HG03045 (cell line): ENCODE results near the gene CHPT1.
A peak's percentile ranks its signal among the peaks of the same experiment; 100 is the strongest.
"Not testable (repeated sequence)": the region's sequence is repeated elsewhere in the genome, so short reads cannot be mapped to it uniquely, and the experiment has no call there.

Experiments used
- ATAC-seq: cut with Tn5 transposase; IDR thresholded peaks from one replicate; pipeline ENCODE4 v1.9.1; 2021; ENCODE audit warnings: mild to moderate bottlenecking, moderate library complexity; ENCODE audit not compliant: unreplicated experiment

CHPT1 gene

DNA sequence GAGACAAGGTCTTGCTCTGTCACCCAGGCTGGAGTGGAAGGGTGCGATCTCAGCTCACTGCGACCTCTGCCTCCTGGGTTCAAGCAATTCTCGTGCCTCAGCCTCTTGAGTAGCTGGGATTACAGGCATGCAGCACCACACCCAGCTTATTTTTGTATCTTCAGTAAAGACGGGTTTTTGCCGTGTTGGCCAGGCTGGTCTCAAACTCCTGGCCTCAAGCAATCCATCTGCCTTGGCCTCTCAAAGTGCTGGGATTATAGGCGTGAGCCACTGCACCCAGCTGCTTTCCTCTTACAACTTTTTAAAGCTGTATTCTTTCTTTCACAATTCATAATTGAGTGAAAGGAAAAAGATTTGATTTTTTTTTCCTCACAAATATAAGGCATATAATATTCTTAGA, 15.8 kb upstream of the CHPT1 start:
- not testable (repeated sequence) for ATAC-seq

DNA sequence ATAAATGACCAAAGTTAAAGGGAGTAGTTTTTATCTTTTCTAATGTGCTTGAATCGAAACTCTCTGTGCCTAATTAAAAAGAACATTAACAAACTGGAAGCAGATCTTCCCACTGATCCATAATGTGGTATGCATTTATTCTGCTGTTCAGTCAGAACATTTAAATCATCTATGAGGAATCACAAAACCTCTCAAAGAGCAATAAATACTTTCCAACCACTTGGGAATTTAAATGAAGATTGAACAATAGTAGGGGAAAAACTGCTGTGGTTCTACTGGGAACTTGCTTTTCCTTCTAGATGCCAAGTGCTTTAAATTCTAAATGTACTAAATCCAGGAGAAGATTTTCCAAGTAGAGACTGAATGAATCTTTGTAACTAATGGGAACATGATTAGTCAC, 12.3 kb upstream of the CHPT1 start:
- no peak for ATAC-seq

DNA sequence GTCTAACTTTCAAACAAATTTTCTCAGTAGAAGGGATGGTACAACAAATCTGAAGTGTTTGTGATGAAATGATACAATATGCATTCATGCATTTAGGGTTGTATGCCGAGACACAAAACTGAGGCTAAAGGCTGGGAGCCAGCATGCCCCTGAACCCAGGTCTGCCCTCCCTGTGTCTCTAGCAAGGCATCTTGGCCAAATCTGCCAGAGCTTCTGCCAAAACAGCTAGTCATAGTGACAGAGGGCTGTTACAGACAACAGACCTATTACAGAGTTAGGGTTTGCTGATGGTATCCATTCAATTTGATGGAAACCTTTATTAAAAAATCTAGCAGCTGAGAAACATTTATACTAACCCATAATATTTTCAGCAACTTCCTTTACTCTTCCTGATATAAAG, 11.3 kb upstream of the CHPT1 start:
- ATAC-seq: no peak

DNA sequence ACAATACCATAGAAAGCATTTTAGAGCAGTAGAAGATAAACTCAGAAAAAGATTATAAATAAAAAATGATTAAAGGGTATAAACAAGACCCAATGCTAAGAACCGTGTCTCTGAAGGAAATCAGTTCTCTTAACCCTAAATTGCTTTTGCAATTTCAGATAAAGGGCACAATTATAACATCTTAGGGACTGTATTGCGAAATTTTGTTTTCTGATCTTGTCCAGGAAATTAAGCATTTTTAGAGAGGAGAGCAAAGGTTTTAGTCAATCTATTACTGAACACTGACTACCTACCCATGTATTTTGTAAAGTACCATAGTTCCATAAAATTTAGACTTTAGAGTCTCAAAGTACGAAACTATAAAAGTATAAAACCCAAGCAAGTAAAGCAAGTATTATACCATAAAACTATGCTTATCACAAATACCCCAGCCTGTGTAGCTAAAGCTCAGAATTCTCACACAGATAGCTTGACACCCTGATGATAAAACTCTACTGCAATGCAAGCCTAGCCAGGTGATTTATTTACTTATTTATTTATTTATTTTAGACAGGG, 6.8 kb upstream of the CHPT1 start:
- no peak for ATAC-seq

DNA sequence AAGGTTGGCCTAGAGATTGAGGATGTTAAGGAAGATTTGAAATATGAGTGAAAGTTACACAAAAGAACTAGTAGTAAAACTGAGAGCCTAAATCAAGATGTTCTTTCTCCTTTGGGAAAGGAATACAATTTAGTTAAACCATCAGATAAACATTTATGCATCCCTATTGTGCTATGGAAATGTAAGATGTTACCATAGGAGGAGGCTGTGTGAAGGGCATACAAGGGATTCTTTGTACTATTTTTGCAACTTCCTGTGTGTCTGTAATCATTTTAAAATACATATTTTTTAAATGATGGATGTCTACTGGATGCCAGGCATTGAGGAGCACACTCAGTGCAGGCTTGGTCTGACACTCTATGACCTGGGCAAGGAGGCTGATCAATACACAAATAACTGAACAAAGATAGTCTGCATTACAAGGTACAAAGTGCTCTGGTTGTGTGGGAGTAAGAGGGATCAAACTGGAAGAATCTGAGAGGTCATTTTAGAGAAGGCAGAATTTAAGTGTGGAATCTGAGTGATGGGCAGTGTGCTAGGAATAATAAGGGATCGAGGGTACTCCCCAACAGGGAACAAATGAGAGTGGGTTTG, 5.8 kb upstream of the CHPT1 start:
- no peak for ATAC-seq

DNA sequence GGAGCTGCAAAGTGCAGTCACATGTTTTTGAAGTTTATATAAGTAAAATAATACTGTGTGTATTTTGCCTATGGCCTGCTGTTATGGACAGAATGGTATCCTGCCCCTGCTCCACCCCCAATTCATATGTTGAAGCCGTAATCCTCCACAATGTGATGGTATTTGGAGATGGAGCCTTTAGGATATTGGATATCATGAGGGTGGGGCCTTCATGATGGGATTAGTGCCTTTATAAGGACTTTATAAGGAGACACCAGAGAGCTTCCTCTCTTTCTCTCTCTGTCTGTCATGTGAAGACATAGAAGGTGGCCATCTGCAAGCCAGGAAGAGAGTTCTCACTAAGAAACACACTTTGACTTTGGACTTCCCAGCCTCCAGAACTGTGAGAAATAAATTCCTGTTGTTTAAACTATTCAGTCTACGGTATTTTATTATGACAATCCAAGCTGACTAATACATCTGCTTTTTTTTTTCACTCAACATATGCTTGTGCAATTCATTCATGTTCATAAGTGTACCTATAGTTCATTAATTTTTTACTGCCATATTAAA, 3.1 kb upstream of the CHPT1 start:
- ATAC-seq: no peak

DNA sequence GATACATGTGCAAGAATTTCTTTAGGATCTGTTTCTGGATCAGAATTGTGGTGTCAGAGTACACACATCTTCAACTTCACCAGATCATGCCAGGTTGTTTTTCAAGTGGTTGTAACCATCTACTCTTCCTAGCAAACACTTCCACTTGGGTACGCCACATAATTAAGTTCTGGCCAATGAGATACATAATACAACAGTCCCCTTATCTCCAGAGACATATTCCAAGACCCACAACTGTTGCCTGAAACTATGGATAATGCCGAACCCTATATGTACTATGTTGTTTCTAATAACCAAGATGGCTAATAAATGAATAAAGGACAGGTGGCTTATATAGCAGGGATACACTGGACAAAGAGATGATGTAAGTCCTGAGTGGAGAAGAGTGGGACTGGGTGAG, 2.5 kb upstream of the CHPT1 start:
- ATAC-seq: no peak

DNA sequence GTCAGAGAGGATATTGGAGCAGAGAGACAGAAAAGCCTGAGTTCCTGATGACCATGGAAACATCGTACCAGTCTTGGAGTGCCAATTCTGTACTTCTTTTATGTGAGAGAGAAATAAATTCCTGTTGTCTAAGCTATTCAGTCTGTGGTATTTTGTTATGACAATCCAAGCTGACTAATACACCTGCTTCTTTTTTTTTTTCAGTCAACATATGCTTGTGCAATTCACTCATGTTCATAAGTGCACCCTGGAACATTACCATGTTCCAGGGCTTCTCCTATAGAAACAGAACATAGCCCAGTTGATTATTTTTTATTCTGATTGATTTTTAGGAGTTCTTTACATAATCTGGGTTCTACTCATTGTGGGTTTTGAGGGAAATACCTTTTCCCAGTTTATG, 1.7 kb upstream of the CHPT1 start:
- ATAC-seq: no peak

DNA sequence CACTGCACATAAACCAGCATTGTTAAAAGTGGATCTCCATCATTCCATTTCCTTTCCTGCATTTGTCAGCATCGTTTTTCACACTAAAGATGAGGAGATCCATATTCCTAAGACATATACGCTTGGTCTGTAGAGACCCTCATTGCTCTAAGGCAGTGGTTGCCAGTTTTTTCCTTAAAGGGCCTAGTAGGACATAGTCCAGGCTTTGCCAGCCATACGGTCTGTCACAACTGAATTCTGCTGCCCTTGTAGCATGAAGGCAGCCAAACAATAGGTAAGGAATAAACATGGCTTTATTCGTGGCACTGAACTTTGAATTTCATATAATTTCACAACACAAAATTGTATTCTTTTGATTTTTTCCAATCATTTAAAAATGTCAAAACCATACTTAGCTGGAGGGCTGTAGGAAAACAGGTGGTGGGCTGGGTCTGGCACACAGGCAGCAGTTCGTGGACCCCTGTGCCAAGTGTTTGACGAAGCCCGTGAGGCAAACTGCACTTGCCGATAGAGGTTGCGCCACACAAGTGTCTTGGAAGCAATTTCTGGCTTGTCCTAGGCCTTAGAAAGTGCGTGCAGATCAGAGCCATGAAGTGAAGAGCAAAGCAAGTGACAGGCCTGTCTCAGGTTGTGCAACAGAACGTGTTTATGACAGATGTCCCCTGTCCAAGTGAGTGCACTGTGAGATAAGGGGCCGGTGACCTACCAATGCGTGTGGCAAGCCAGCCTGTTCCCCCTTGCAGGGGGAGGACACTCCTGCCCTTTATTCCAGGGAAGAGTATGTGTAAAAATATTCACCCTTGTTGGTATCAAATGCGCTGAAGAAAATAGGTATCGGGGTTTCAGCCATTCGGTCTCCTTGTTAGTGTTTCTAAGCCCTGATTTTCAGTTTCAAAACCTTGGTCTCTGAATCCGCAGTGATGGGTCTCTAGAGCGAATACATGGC, 916 bp upstream of the CHPT1 start:
- ATAC-seq: peak; percentile 40

DNA sequence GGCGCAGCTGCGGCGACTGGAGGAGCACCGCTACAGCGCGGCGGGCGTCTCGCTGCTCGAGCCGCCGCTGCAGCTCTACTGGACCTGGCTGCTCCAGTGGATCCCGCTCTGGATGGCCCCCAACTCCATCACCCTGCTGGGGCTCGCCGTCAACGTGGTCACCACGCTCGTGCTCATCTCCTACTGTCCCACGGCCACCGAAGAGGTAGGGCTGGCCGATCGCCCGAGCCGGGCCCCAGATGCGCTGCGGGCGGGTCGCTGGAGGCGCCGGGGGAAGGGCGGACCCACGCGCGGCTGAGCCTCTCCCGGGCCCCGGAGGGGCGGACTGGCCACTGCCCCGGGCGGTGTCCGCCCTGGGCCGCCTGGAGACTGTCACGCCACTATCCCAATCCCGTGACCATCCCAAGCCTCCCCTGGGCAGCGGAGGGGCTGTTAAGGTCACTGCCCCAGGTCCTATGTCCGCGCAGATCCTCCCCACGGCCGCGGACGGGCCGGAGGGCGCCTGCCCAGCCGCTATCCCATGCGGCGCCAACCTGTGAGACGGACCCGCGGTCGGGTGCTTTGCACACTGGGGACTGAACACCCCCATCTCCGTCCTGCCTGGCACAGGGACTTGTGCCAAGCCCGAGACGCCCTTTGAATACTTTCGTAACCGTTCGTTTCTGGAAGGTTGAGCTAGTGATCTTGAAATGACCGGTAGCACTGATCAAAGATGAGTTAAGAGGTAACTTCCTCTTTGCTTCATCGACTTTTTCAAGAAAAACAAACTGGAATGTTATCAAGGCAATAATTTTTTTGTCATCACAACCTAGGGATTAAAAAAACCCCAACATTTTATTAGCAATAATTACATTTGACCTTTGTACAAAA, 725 bp downstream of the CHPT1 start:
- ATAC-seq: peak; percentile 41

DNA sequence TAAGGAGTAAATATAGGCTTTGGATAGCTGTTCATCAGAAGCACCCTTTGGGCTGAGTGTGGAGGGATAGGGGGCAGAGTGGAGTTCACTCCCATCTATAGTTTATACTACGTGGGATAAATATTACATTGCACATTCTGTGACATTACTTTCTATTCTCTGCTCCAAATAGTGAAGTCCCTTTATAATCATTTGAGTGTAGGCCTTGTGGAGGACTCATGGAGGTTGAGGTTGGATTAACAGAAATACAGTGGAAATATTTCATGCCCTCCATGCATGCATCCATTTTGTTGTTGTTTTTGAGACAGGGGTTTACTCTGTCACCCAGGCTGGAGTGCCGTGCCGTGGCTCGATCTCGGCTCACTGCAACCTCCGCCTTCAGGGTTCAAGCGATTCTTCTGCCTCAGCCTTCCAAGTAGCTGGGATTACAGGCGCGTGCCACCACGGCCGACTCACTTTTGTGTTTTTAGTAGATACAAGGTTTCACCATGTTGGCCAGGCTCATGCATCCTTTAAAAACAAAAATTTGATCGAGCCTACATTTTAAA, 1.4 kb downstream of the CHPT1 start:
- no peak for ATAC-seq

DNA sequence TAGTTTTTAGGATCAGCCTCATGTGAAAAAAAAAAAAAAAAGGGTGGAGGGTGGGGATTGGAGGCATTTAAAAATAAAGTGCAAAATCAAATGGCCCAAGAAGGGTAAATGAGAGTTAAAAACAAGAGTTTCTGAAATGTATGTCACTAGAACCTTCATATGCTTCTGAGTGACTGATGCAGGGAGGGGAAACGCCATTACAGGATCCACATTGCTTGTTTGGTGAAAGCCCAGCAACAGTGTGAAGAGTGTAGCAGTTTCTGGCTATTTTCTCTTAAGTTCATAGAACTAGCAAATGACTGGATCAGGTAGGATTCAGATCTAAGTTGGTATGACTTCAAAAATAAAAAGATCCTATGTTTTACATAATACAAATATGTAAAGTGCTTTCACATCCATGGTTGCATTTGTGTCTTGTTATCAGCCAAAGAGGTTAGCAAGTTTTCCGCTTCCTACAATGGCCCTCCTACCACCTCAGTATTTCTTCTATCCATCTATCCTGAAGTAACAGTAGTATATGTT, 2.9 kb downstream of the CHPT1 start:
- no peak for ATAC-seq

DNA sequence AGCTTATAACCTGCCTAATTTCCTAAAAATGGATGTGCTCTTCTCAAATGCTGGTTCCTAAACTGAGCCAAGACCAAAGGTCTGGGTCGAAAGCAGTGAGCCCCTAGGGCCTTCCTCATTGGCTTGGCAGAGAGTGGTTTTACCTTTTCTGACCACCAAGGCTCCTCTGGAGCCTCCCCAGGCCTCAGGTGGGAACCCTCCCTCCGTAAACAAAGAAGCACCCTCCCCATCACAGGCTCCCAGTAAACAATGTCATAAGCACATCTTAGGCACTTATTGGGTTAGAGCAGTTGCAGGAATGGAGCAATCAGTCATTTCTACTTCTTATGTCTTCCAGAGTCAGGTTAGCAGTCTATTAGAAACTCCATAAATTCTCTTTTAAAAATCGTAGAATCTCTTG, 6.0 kb downstream of the CHPT1 start:
- no peak for ATAC-seq

DNA sequence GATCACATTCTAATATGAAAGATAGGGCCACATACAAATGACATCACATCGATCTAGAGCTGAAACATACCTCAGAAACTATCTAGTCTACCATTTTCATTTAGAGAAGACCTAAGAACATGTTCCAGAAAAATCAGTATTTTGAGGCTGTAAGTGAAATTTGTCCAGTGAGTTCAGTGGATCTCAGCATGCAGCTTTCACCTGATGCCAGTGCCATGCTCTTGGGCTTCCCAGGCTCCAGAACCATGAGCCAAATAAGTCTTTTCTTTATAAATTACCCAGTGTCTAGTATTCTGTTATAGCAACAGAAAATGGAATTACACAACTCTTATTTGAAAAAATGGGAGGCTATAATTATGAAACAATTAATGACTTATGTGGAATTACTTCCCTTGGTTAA, 9.0 kb downstream of the CHPT1 start:
- ATAC-seq: no peak

DNA sequence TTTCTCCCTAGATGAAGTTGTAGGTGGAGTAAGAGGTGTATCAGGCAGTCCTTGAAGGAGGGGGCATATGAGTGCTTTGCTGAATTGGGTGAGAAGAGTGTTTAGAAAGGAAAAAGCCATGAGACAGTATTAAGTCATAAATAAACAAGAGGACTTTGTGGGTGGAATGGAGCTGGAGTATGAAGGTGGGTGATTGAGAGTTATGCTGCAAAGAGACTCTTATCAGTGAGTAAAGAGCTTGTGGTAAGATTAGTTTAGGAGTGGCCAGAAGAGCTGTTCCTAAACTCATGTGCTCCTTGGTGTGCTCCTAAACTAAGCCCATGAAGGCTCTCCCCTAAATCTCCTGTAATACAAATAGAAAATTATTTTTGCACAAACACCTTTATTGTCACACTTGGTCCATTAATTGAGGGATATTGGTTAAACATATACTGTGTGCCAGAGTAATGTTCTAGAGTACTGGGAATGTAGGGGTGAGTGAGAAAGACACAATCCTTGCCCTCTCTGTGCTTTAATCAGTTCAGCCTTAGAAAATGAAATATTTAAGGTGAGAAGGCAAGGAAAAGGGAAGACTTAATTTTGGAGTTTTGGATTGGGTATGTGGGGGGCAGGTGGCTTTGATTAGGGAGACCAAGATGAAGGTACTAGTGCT, 9.8 kb downstream of the CHPT1 start:
- no peak for ATAC-seq

DNA sequence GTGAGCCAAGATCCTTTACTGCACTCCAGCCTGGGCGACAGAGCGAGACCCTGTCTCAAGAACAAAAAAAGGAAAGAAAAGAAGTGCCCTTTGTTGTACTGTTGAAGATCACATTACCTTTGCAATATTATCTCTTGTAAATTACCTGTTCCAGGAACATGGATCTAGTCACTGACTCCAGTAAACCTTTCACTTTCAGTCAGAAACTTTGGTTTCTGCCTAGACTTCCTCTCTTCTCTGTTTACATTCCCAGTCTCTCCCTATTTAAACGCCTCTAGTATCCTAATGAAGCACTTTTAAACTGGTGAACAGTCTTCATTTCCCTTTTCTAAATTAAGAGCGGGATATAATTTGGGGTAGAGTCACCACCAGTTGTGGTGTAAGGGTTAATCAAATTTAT, 12.8 kb downstream of the CHPT1 start:
- no peak for ATAC-seq

DNA sequence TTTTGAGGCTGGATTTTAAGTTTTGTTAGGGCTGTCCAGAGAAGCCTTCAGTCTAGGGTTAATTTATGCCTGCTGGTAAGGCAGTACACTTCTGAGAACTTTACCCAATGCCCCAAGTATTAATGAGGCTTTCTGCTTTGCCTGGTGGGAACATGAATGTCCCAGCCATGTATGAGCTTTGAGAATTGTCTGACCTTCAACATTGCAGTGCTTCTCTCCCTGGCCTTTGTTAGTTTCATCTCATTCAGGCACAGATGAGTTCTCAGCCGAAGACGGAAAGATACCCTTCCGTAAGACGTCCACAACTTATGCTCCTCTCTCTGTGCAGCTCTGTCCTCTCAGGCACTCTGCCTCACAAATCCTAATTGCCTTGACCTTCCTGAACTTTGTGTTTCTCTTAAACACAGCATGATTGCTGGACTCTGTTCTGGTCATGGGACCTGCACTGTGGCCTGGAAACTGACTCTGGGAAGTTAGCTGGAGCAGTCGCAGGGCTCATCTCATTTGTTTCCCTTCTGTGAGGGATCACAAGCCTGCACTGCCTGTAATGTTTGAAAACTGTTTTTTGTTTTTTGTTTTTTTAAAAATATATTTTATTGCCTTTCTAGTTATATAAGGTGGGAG, 15.7 kb downstream of the CHPT1 start:
- no peak for ATAC-seq

DNA sequence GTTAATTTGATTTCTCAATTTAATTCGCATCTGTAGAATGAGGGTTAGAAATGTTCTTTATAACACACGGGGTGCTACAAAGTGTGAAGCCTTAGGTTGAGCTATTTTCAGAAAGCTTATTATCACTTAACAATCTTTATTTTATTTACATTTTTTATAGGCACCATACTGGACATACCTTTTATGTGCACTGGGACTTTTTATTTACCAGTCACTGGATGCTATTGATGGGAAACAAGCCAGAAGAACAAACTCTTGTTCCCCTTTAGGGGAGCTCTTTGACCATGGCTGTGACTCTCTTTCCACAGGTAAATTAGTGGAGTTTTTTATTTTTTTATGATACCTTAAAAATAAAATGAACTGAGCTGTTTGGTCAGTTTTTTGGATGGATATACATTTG, 16.5 kb downstream of the CHPT1 start:
- ATAC-seq: no peak

DNA sequence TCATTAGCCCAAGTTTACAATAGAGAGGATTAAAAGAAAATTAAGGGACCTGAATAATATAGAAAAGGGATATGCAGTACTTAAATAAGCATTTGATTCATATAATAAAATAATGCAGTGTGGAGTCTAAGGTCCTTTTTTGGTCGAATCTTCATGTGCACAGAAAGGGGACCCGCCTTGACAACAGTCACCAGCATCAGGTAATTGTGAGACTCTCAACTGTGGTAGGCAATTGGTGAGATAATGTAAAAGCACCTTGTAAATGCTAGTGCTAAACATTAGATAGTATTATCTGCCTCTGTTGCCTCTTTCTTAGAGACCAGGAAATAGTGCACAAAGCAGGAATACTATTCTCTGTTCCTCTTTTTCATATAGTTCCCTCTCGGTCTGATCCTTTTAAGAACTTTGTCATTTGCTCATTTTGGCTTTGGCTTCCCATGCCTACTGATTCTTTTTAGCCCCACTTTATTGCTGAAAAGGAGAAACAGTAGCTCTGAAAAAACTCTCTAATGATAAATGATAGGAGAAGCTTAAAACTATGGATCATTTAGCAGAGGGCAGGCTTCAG, 17.5 kb downstream of the CHPT1 start:
- ATAC-seq: no peak
